HepG2 (cell line): ENCODE results near the gene ZNF620. TPM values are rescaled to one million over a fixed set of nuclear protein-coding genes. Genes with fewer than 3 reads are reported as not detected.
A peak's percentile ranks its signal among the peaks of the same experiment; 100 is the strongest.

Experiments used
- ATAC-seq: fragments of 200-7000 bp; cut with Tn5 transposase; 3 replicates; pipeline ENCODE4 v1.9.1; 2020; ENCODE audit warnings: mild to moderate bottlenecking, moderate library complexity
- BruUV-seq: library from RNA; stranded (reverse); fragments of 400-500 nt; replicated peaks from 2 replicates; lab custom pipeline; 2021; lab: Mats Ljungman, UMichigan
- CTCF ChIA-PET: fragments of 300-600 bp; formaldehyde crosslinking; extraction: SDS; loops from one replicate; lab custom pipeline; 2021; ENCODE audit warnings: low total read pairs, inconsistent platforms, low intra/inter-chr PET ratio; lab: Yijun Ruan, JAX
- POLR2A ChIA-PET: fragments of 350-600 bp; sonication (Branson Sonifier 250); formaldehyde crosslinking; loops from one replicate; lab custom pipeline; 2020; ENCODE audit warnings: antibody characterized with exemption, inconsistent platforms; lab: Yijun Ruan, JAX
- DNase-seq: peaks from one replicate; pipeline ENCODE4 v3.0.0-alpha.2; 2015; ENCODE audit warnings: low spot score
- FAIRE-seq: peaks from 3 replicates; lab custom pipeline; 2011; peaks lifted over from hg19 to GRCh38; lab: Jason Lieb, UNC
- H2AFZ ChIP-seq: one replicate; pipeline ENCODE4 v1.6.1; 2011; ENCODE audit warnings: low read length, inconsistent platforms
- H3K27ac ChIP-seq: fragments of 300-600 bp; 3 replicates; pipeline ENCODE4 v1.8.0; 2011; ENCODE audit warnings: mixed run types, mild to moderate bottlenecking, mixed read lengths, low read length, inconsistent platforms; ENCODE audit not compliant: insufficient read depth; ENCODE audit errors: extremely low read length
- H3K27me3 ChIP-seq, 2 experiments: fragments of 200-600 bp in 1 of 2; 2 replicates in 1 of 2; 3 replicates in 1 of 2; pipeline versions ENCODE4 v1.6.0 to v1.8.0; 2011; ENCODE audit warnings: low read length in 2 of 2, mild to moderate bottlenecking in 2 of 2, moderate library complexity in 2 of 2, inconsistent platforms in 1 of 2; ENCODE audit not compliant: insufficient read depth in 2 of 2, control insufficient read depth in 1 of 2
- H3K36me3 ChIP-seq, 2 experiments: fragments of 200-600 bp in 1 of 2; replicated peaks in 1 of 2; 2 replicates in 1 of 2; 3 replicates in 1 of 2; pipeline versions ENCODE4 v1.5.1 to v1.8.0; 2011; ENCODE audit warnings: low read length in 2 of 2, inconsistent platforms in 1 of 2; ENCODE audit not compliant: insufficient read depth in 2 of 2, control insufficient read depth in 1 of 2
- H3K4me1 ChIP-seq: 2 replicates; pipeline ENCODE4 v1.5.1; 2012; ENCODE audit warnings: low read length, inconsistent platforms; ENCODE audit not compliant: insufficient read depth
- H3K4me2 ChIP-seq: 2 replicates; pipeline ENCODE4 v1.6.0; 2011; ENCODE audit warnings: low read depth, low read length, inconsistent platforms
- H3K4me3 ChIP-seq, 3 experiments: fragments of 200-600 bp in 1 of 3; sonication (generic), shearing (Covaris generic) in 1 of 3; replicated peaks in 1 of 3; 2 replicates each; pipeline ENCODE4 v1.5.1; 2011 to 2016; ENCODE audit warnings: low read length in 3 of 3, inconsistent platforms in 2 of 3, low read depth in 2 of 3, mild to moderate bottlenecking in 2 of 3, control low read depth in 1 of 3, mixed read lengths in 1 of 3; ENCODE audit not compliant: insufficient read depth in 1 of 3
- H3K79me2 ChIP-seq: one replicate; pipeline ENCODE4 v1.6.1; 2011; ENCODE audit warnings: low read length, inconsistent platforms; ENCODE audit not compliant: insufficient read depth
- H3K9ac ChIP-seq: 2 replicates; pipeline ENCODE4 v1.6.0; 2011; ENCODE audit warnings: mild to moderate bottlenecking, low read depth, low read length, inconsistent platforms; ENCODE audit not compliant: insufficient read depth
- H3K9me3 ChIP-seq: 2 replicates; pipeline ENCODE4 v1.5.1; 2012; ENCODE audit warnings: mild to moderate bottlenecking, low read length
- H4K20me1 ChIP-seq: 2 replicates; pipeline ENCODE4 v1.6.0; 2011; ENCODE audit warnings: inconsistent platforms, mild to moderate bottlenecking, low read length, moderate library complexity; ENCODE audit not compliant: insufficient read depth
- DMTF1 ChIP-seq: sonication (generic); formaldehyde crosslinking; IDR thresholded peaks from 2 replicates; pipeline ENCODE4 v1.4.0; 2020; ENCODE audit warnings: mild to moderate bottlenecking, missing genetic modification reagents
- EHMT2 ChIP-seq: fragments of 200-600 bp; sonication (generic); IDR thresholded peaks from 2 replicates; pipeline ENCODE4 v1.7.0; 2017; ENCODE audit warnings: antibody characterized with exemption, low read depth, low read length, borderline replicate concordance
- NR2F2 ChIP-seq: IDR thresholded peaks from 2 replicates; pipeline ENCODE4 v1.6.1; 2012; ENCODE audit warnings: low read depth, inconsistent platforms, borderline replicate concordance
- RBFOX2 ChIP-seq: fragments of 200-400 bp; formaldehyde crosslinking; IDR thresholded peaks from 2 replicates; pipeline ENCODE4 v1.6.1; 2017; ENCODE audit warnings: low read depth, mild to moderate bottlenecking, low read length
- ZFP82 ChIP-seq: sonication (generic); formaldehyde crosslinking; IDR thresholded peaks from 2 replicates; pipeline ENCODE4 v1.5.1; 2020; ENCODE audit warnings: mild to moderate bottlenecking, missing genetic modification reagents, borderline replicate concordance
- ZNF614 ChIP-seq: IDR thresholded peaks from 2 replicates; pipeline ENCODE4 v1.6.1; 2018; ENCODE audit warnings: missing biosample characterization, missing genetic modification reagents, inconsistent platforms, borderline replicate concordance
- WGBS: methylation state at CpG from one replicate; pipeline ENCODE4 v1.1.6; 2017; ENCODE audit warnings: low lambda C conversion rate; 5-methylcytosine and 5-hydroxymethylcytosine counted together
- in situ Hi-C: cut with HindIII; loops from 2 replicates; pipeline ENCODE4 v1.10.0; 2017; ENCODE audit warnings: low pct_unique_long_range_greater_than_20kb; ENCODE audit not compliant: extremely low pct_ligation_motif_present
- intact Hi-C: fragments of 100-400 bp; cut with micrococcal nuclease; formaldehyde crosslinking; loops from one replicate; pipeline ENCODE4 v1.10.0; 2022; ENCODE audit not compliant: unreplicated experiment
- polyA plus RNA-seq, 8 experiments: library from polyadenylated mRNA; depleted of rRNA in 3 of 8; stranded (reverse) in 7 of 8; unstranded in 1 of 8; fragments of >200 nt; fragmentation: Illumina TruSeq in 4 of 8; extraction: Trizol in 4 of 8; gene quantifications; 2 replicates each; pipeline versions ENCODE4 v1.2.1 to v1.2.3, GENCODE V29; 2011 to 2016; ENCODE audit warnings: low read depth in 4 of 8, missing spikeins in 1 of 8, mixed read lengths in 1 of 8; ENCODE audit not compliant: insufficient read depth in 1 of 8
- total RNA-seq, 5 experiments: library from RNA; depleted of rRNA; stranded (reverse); fragments of >200 nt; fragmentation: Illumina TruSeq; extraction: Trizol; gene quantifications; 2 replicates each; pipeline ENCODE4 v1.2.3, GENCODE V29; 2016; ENCODE audit warnings: low read depth in 1 of 5

The ZNF620 gene
- total and polyA plus RNA-seq, 2 of the 13 experiments (the other 11 are each of a cell fraction or from before 2014, with no cell fraction given): 2.3 to 12.2 TPM

- peaks cover 12 to 58% of the 10 kb centered on the region in 2 experiments for H3K36me3 ChIP-seq
- no peak for FAIRE-seq
- TF ChIP-seq EHMT2 (no peak), ZFP82 (CRISPR knock-in tag) (no peak), NR2F2 (no peak)
- no peak overlapping the region for H3K27ac ChIP-seq
- intact Hi-C loops: no loop called here
- peaks cover 34% of the 10 kb centered on the region for H3K79me2 ChIP-seq
- DNase-seq: no peak
- no peaks in the 10 kb centered on the region; a peak in 1 of 5 replicates for H3K27me3 ChIP-seq
- BruUV-seq: no TSS peak
- H3K4me1 ChIP-seq: peaks cover 34% of the 10 kb centered on the region
- in situ Hi-C loops: no loop called here
- ATAC-seq: no peak
- H3K9me3 ChIP-seq: no peaks in the 10 kb centered on the region
- 100% methylated on average over 3 of the region's 3 CpGs for WGBS
- H3K9ac ChIP-seq: no peak overlapping the region
- ChIA-PET POLR2A (no interaction called here), CTCF (no interaction called here)
- H3K4me2 ChIP-seq: no peak overlapping the region
- no peak overlapping the region for H3K4me3 ChIP-seq
- H2AFZ ChIP-seq: no peak overlapping the region
- no peaks in the 10 kb centered on the region for H4K20me1 ChIP-seq
Measured at GRCh38 chr3:40528426-40528825, 22.6 kb downstream of the ZNF620 start.

- BruUV-seq: no TSS peak
- Histone ChIP-seq H3K4me2 (no peak overlapping the region), H3K9ac (no peak overlapping the region), H3K79me2 (peaks cover 13% of the 10 kb centered on the region), H3K9me3 (no peaks in the 10 kb centered on the region), H4K20me1 (no peaks in the 10 kb centered on the region), H3K27ac (no peak overlapping the region), H3K27me3 (no peaks in the 10 kb centered on the region), H3K4me1 (peaks cover 11% of the 10 kb centered on the region; the same call in 1 of the 2 replicates), H3K4me3 (no peak overlapping the region), H3K36me3 (peaks cover 13 to 74% of the 10 kb centered on the region in 2 experiments), H2AFZ (no peak overlapping the region)
- intact Hi-C loops (no loop called here), in situ Hi-C loops (no loop called here)
- no peak for DNase-seq
- FAIRE-seq: no peak
- no peak for ATAC-seq
- ChIA-PET CTCF (no interaction called here), POLR2A (interaction anchor here (0.6 kb wide), 1 partner anchor 311 kb away, joined by 3 read pairs; no protein-coding TSS in a partner anchor)
- TF ChIP-seq ZNF614 (CRISPR knock-in tag): no peak
- no peak for TF ChIP-seq DMTF1 (CRISPR knock-in tag)
- 0 out of 2 replicates have a peak, but pooled peaks have one; percentile 30 for TF ChIP-seq RBFOX2
- WGBS: 94% methylated on average over 5 of the region's 5 CpGs
Measured at GRCh38 chr3:40532252-40532651, 26.4 kb downstream of the ZNF620 start.
